HL-60 (cell line): Measurements from ENCODE around the gene NDP.

Experiments used
- DNase-seq, 2 experiments: peaks; one replicate each; pipeline ENCODE4 v3.0.0-alpha.2; 2010 to 2020; ENCODE audit warnings: low read depth in 1 of 2, low spot score in 1 of 2
- H3K27ac ChIP-seq: fragments of 250-450 bp; sonication (Bioruptor Pico); replicated peaks from 2 replicates; pipeline ENCODE4 v1.5.1; 2020; ENCODE audit warnings: mild to moderate bottlenecking, moderate library complexity
- H3K27me3 ChIP-seq: fragments of 250-450 bp; sonication (Bioruptor Pico); 2 replicates; pipeline ENCODE4 v1.5.1; 2021; ENCODE audit warnings: mild to moderate bottlenecking, moderate library complexity; ENCODE audit not compliant: insufficient read depth, poor library complexity, severe bottlenecking
- H3K4me3 ChIP-seq: replicated peaks from 2 replicates; pipeline ENCODE4 v1.5.1; 2011; ENCODE audit warnings: mild to moderate bottlenecking, control low read depth, low read length; ENCODE audit not compliant: insufficient read depth
- CTCF ChIP-seq: IDR thresholded peaks from one replicate; pipeline ENCODE4 v1.5.1; 2011; ENCODE audit warnings: low read length, control low read depth, inconsistent platforms; ENCODE audit not compliant: insufficient read depth
- GABPA ChIP-seq: IDR thresholded peaks from 2 replicates; pipeline ENCODE4 v1.6.1; 2012; ENCODE audit warnings: low read depth
- POLR2AphosphoS5 ChIP-seq: IDR thresholded peaks from 2 replicates; pipeline ENCODE4 v1.6.1; 2012; ENCODE audit warnings: low read depth
- REST ChIP-seq: IDR thresholded peaks from 2 replicates; pipeline ENCODE4 v1.6.1; 2012; ENCODE audit warnings: low read depth; ENCODE audit not compliant: insufficient replicate concordance
- SPI1 ChIP-seq: IDR thresholded peaks from 2 replicates; pipeline ENCODE4 v1.6.1; 2012; ENCODE audit warnings: low read depth, mild to moderate bottlenecking, borderline replicate concordance

The NDP gene

GRCh38 chrX:44012484-44013096 lies 39.4 kb upstream of the NDP start:
- DNase-seq = peak; percentile 62 to 88
- Histone ChIP-seq H3K27me3 (peaks cover 2% of the 10 kb centered on the region), H3K4me3 (no peak overlapping the region), H3K27ac (no peak overlapping the region)
- TF ChIP-seq GABPA (no peak), REST (no peak), POLR2AphosphoS5 (0 out of 2 replicates have a peak, but pooled peaks have one; percentile 44), CTCF (no peak), SPI1 (peak; percentile 59; the same call in 1 of the 2 replicates)

GRCh38 chrX:44011506-44011905 lies 38.3 kb upstream of the NDP start:
- peak; percentile 58; the same call in 1 of the 2 replicates for TF ChIP-seq SPI1
- TF ChIP-seq REST = no peak
- DNase-seq = peak; percentile 23 to 27
- Histone ChIP-seq H3K27me3 (peaks cover 2% of the 10 kb centered on the region), H3K4me3 (no peak overlapping the region), H3K27ac (no peak overlapping the region)

GRCh38 chrX:44010626-44011025 lies 37.4 kb upstream of the NDP start:
- H3K27ac ChIP-seq = no peak overlapping the region
- DNase-seq = no peak

GRCh38 chrX:44006081-44006480 lies 32.9 kb upstream of the NDP start:
- no peak overlapping the region for H3K27ac ChIP-seq
- DNase-seq = no peak
- no peak overlapping the region for H3K4me3 ChIP-seq
- H3K27me3 ChIP-seq = peaks cover 2% of the 10 kb centered on the region
- TF ChIP-seq SPI1 = no peak

More at GRCh38 chrX:44010626-44011025, 37.4 kb upstream of the NDP start:
- no peak for TF ChIP-seq CTCF
- peaks cover 2% of the 10 kb centered on the region for H3K27me3 ChIP-seq
- no peak overlapping the region for H3K4me3 ChIP-seq

- Histone ChIP-seq H3K4me3 (no peak overlapping the region), H3K27me3 (no peaks in the 10 kb centered on the region), H3K27ac (no peak overlapping the region)
- DNase-seq = no peak
- TF ChIP-seq GABPA (no peak), REST (no peak), CTCF (no peak), SPI1 (no peak), POLR2AphosphoS5 (no peak)
Observed at GRCh38 chrX:44003975-44004374, 30.8 kb upstream of the NDP start.
